T-helper 17 cell (primary cell): Measurements from ENCODE around the gene HTR4. TPM values are rescaled to one million over a fixed set of nuclear protein-coding genes. Genes with fewer than 3 reads are reported as not detected.
"Not testable (repeated sequence)": the region's sequence is repeated elsewhere in the genome, so short reads cannot be mapped to it uniquely, and the experiment has no call there.

Source experiments
- ATAC-seq: fragments of 150-1000 bp; cut with Tn5 transposase; 2 replicates; pipeline ENCODE4 v1.10.0; 2021; ENCODE audit warnings: mild to moderate bottlenecking, moderate library complexity
- DNase-seq, 3 donors: peaks; one replicate each; pipeline versions ENCODE4 v3.0.0 to v3.0.0-alpha.2; 2020 to 2021
- H3K9me3 ChIP-seq: one replicate; pipeline ENCODE4 v1.7.0; 2013; ENCODE audit warnings: low read length, mild to moderate bottlenecking; ENCODE audit not compliant: control insufficient read depth, poor library complexity, severe bottlenecking
- H3K27ac Mint-ChIP-seq: one replicate; pipeline ENCODE4 v1.8.0; 2022; ENCODE audit warnings: mild to moderate bottlenecking, moderate library complexity, mixed read lengths
- H3K27me3 Mint-ChIP-seq: one replicate; pipeline ENCODE4 v1.8.0; 2022; ENCODE audit warnings: mixed read lengths
- H3K36me3 Mint-ChIP-seq: one replicate; pipeline ENCODE4 v1.8.0; 2022; ENCODE audit warnings: low read depth, mixed read lengths
- H3K4me1 Mint-ChIP-seq: one replicate; pipeline ENCODE4 v1.8.0; 2022; ENCODE audit warnings: mild to moderate bottlenecking, mixed read lengths
- H3K4me3 Mint-ChIP-seq: one replicate; pipeline ENCODE4 v1.8.0; 2022; ENCODE audit warnings: mild to moderate bottlenecking, moderate library complexity, mixed read lengths
- total RNA-seq, 4 donors: library from RNA in 2 of 4; stranded (reverse) in 2 of 4; gene quantifications; one replicate each; pipeline ENCODE4 v1.2.3 and lab custom pipeline; 2022 to 2026

HTR4 gene
- total RNA-seq, 2 donors from 2014 or later: not detected

DNA sequence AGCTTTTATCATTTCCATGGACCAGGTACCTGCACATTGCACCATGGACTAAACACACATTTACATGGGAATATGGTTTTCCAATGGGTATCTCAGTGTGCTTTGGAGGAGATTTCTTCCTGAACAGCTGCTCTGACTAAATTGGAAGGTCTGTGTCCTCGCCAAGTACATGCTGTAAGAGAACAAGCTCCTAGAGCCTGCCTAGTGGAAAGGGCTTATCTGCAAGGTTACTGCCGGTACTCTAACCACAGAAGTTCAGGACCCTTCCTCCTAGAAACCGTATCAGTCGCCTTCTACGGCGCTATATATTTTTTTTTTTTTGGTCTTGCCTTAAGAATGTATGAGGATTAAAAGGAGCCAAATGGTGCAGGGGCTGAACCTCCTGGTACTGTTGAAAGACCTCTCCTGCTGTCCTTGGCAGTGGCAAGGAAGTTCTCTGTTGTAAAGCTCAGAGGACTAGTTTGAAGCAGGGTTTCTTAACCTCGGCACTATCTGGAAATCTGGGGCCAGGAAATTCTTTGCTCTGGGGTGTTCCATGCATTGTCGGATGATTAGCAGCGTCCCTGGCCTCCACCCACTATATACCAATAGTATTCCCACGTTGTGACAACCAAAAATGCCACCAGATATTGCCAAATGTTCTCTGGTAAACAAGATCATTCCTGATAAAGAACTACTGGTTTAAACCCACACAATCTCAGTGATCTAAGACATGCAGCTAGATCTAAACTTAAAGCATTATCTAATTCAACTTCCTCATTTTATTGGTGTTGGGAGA, 163.1 kb downstream of the HTR4 start:
- DNase-seq: no peak
- no peaks in the 10 kb centered on the region for H3K9me3 ChIP-seq
- Mint-ChIP-seq H3K4me3 (no peak overlapping the region), H3K27ac (no peak overlapping the region), H3K4me1 (peaks cover 2% of the 10 kb centered on the region), H3K27me3 (peaks cover 66% of the 10 kb centered on the region), H3K36me3 (peaks cover 2% of the 10 kb centered on the region)
- no peak for ATAC-seq

DNA sequence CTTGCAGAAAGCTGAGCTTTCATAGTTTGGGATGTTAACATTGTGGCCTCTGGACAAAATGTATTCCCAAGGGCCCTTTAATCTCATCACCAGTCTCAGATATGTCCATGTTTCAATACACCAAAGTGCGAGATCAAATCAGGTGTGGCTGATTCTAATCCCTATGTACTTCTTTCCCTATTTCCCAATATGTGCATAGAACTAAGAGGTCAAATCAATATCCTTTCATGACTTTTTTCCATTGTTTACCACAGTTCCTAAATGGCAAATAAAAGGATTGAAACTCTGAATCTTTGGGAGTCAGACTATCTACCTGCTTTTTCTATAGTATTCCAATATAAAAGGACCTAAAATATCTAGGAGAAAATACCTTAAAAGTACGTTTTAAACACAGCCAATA, 165.6 kb downstream of the HTR4 start:
- Mint-ChIP-seq H3K36me3 (peaks cover 2% of the 10 kb centered on the region), H3K4me1 (peaks cover 2% of the 10 kb centered on the region), H3K27me3 (peaks cover 74% of the 10 kb centered on the region), H3K4me3 (no peak overlapping the region), H3K27ac (no peak overlapping the region)
- ATAC-seq (no peak), DNase-seq (no peak)
- H3K9me3 ChIP-seq: no peaks in the 10 kb centered on the region

- H3K27ac Mint-ChIP-seq: no peak overlapping the region
- H3K4me1 Mint-ChIP-seq: peaks cover 5% of the 10 kb centered on the region
- peaks cover 80% of the 10 kb centered on the region for H3K27me3 Mint-ChIP-seq
- peaks cover 4% of the 10 kb centered on the region for H3K36me3 Mint-ChIP-seq
- no peaks in the 10 kb centered on the region for H3K9me3 ChIP-seq
- ATAC-seq (no peak), DNase-seq (no peak)
- no peak overlapping the region for H3K4me3 Mint-ChIP-seq
Observed at GRCh38 chr5:148486456-148486855, 167.9 kb downstream of the HTR4 start.

DNA sequence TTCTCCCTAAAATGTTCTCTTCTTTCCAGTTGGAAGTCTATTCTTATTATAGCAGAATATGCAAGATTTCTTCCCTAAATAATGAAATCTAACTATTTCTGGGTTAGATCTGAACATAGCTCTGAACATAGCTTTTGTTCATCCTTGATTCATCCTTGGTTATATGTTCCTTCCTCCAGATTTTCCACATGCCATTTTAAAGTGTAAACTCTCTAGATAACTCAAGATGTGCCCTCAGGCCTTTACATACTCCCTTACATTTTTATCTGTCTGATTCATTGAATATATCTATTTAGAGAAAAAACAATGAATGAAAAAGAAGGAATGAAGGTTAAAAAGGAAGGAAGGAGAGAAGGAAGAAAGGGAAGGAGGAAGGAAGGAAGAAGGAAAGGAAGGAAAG, 169.7 kb downstream of the HTR4 start:
- peaks cover 5% of the 10 kb centered on the region for H3K4me1 Mint-ChIP-seq
- no peak overlapping the region for H3K27ac Mint-ChIP-seq
- no peaks in the 10 kb centered on the region for H3K9me3 ChIP-seq
- no peak overlapping the region for H3K4me3 Mint-ChIP-seq
- H3K27me3 Mint-ChIP-seq: peaks cover 68% of the 10 kb centered on the region
- no peak for ATAC-seq
- H3K36me3 Mint-ChIP-seq: peaks cover 4% of the 10 kb centered on the region
- DNase-seq: no peak

DNA sequence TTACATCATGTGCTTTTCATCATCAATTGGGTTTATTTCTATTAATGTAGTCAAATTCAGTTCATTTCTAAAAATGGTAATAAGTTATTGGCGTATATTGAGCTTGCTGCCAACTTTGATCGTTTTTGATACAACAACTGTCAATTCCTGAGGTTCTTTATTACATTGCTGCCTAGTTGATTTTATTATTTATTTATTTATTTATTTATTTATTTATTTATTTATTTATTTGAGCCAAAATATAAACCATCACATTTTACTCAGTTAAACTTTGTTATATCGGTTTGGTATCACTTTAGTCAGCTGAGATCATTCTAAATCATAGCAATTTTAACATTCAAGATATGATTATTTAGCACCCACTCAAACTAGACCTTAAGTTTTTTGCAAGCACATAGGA, 170.6 kb downstream of the HTR4 start:
- H3K27me3 Mint-ChIP-seq: peaks cover 63% of the 10 kb centered on the region
- ATAC-seq: no peak
- H3K4me1 Mint-ChIP-seq: peaks cover 5% of the 10 kb centered on the region
- H3K4me3 Mint-ChIP-seq: no peak overlapping the region
- H3K9me3 ChIP-seq: no peaks in the 10 kb centered on the region
- DNase-seq: no peak
- no peak overlapping the region for H3K27ac Mint-ChIP-seq
- peaks cover 4% of the 10 kb centered on the region for H3K36me3 Mint-ChIP-seq

DNA sequence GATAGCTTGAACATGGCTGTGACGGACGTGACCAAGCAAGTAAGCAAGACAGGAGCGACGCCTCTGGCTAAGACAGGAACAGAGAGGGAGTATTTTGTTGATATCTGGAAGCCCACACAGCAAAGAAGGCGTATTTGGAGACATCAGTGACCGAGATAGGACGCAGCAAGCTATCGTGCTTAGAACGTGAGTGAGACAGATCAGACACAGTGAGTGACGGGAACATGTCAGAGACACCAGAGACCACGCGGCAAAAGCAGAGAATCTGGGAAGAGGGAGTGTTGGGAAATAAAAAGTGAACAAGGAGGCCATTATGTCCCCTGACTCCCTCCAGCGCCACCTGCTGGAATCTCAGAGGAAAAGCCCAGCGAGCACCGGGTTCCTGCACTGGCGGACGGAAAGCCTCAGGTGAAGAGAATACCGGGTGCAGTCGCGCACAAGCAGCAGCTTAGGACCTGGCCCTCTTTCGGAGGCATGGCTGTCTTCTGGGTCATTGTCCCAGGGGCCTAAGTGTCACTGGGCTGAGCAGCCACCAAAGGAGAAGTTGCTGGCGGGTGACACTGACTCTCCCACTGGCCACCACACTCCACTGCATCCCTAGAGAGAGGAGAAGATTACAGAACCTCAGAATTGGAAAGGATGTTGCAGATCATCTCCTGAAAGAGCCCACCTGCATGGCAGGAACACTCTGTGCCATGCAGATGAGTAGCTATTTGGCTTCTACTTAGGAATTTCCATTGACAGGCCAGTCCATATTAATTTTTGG, 171.4 kb downstream of the HTR4 start:
- H3K9me3 ChIP-seq: no peaks in the 10 kb centered on the region
- ATAC-seq (peak; percentile 82), DNase-seq (peak; percentile 30 to 47 (median 38))
- Mint-ChIP-seq H3K4me3 (peak overlapping the region; percentile 79), H3K27ac (no peak overlapping the region), H3K36me3 (peaks cover 4% of the 10 kb centered on the region), H3K27me3 (peaks cover 68% of the 10 kb centered on the region), H3K4me1 (peaks cover 5% of the 10 kb centered on the region)

- peaks cover 2% of the 10 kb centered on the region for H3K36me3 Mint-ChIP-seq
- peaks cover 5% of the 10 kb centered on the region for H3K4me1 Mint-ChIP-seq
- DNase-seq (no peak), ATAC-seq (no peak)
- peaks cover 67% of the 10 kb centered on the region for H3K27me3 Mint-ChIP-seq
- no peaks in the 10 kb centered on the region for H3K9me3 ChIP-seq
- H3K27ac Mint-ChIP-seq: no peak overlapping the region
- peak overlapping the region; percentile 79 for H3K4me3 Mint-ChIP-seq
Observed at GRCh38 chr5:148482196-148482595, 172.1 kb downstream of the HTR4 start.

- peaks cover 4% of the 10 kb centered on the region for H3K4me1 Mint-ChIP-seq
Observed at GRCh38 chr5:148477429-148477828, 176.9 kb downstream of the HTR4 start.

DNA sequence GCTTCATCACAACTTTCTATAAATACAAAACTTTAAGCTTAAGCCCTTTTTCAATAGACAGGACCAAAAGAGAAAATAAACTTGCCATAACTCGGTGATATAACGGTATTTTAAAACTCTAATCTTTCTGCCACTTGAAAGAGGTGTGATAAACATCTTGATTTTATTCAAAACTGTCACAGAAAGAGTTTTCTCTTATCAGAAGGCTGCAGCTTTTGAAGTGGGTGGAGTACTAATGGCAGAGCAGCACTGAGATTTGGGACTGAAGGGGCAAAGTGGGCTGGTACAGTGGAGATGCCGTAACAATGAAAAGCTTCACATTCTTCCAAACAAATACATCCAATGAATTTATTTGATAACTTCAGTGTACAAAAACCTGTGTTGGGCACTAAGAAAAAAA, 178.0 kb downstream of the HTR4 start:
- H3K36me3 Mint-ChIP-seq: peaks cover 2% of the 10 kb centered on the region
- H3K27me3 Mint-ChIP-seq: peaks cover 36% of the 10 kb centered on the region
- no peaks in the 10 kb centered on the region for H3K9me3 ChIP-seq
- H3K27ac Mint-ChIP-seq: no peak overlapping the region
- DNase-seq (no peak), ATAC-seq (no peak)
- H3K4me3 Mint-ChIP-seq: no peak overlapping the region
- peaks cover 4% of the 10 kb centered on the region for H3K4me1 Mint-ChIP-seq

More at GRCh38 chr5:148477429-148477828, 176.9 kb downstream of the HTR4 start:
- H3K36me3 Mint-ChIP-seq: peaks cover 3% of the 10 kb centered on the region
- H3K27ac Mint-ChIP-seq: no peak overlapping the region
- no peaks in the 10 kb centered on the region for H3K9me3 ChIP-seq
- H3K4me3 Mint-ChIP-seq: no peak overlapping the region
- peaks cover 46% of the 10 kb centered on the region for H3K27me3 Mint-ChIP-seq
- DNase-seq (no peak), ATAC-seq (no peak)

- Mint-ChIP-seq H3K4me1 (peaks cover 4% of the 10 kb centered on the region), H3K36me3 (peaks cover 2% of the 10 kb centered on the region), H3K4me3 (no peak overlapping the region), H3K27me3 (peaks cover 36% of the 10 kb centered on the region), H3K27ac (no peak overlapping the region)
- no peaks in the 10 kb centered on the region for H3K9me3 ChIP-seq
- DNase-seq: no peak
- no peak for ATAC-seq
Observed at GRCh38 chr5:148474025-148474511, 180.3 kb downstream of the HTR4 start.

DNA sequence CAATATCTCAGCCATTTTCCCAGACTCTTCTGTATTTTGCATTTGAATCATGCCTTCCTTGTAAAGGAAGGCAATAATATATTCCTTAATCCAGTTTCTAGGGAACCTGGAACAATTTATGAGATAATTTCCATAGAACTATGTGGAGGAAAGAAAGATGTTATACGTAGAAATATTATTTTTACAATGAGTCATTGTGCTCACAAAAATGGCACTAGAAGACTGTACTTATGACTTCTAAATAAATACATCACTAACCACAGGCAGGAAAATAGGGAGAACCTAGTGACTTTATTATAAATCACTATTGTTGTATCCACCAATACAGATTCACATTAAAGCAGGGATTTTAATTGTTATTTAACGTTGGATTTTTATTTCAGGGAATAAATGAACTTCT, 182.9 kb downstream of the HTR4 start:
- no peak for DNase-seq
- H3K36me3 Mint-ChIP-seq: no peaks in the 10 kb centered on the region
- no peaks in the 10 kb centered on the region for H3K9me3 ChIP-seq
- H3K27ac Mint-ChIP-seq: no peak overlapping the region
- H3K27me3 Mint-ChIP-seq: peaks cover 11% of the 10 kb centered on the region
- no peak for ATAC-seq
- H3K4me1 Mint-ChIP-seq: peaks cover 4% of the 10 kb centered on the region
- H3K4me3 Mint-ChIP-seq: no peak overlapping the region

DNA sequence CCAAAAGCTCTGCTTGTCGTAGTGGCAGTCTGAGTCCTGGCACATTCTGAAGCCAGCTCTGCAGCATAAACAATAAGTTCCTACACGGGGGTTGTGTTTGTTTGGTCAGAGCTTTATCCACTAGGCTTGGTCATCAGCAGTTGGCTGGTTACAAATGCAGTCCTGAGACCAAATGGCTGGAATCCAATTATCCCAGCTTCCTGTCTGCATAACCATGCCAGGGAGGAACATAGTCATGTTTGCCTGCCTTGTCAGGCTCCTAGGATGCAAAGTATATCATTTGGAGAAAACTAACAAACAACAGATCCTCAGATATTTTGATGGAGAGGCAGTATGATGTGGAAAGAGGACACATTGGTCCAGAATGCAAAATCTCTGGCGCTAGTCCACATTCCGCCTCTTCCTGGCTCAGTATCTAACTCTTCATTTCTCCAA, 184.8 kb downstream of the HTR4 start:
- DNase-seq: no peak
- peaks cover 8% of the 10 kb centered on the region for H3K27me3 Mint-ChIP-seq
- H3K4me1 Mint-ChIP-seq: no peaks in the 10 kb centered on the region
- ATAC-seq: no peak
- H3K9me3 ChIP-seq: no peaks in the 10 kb centered on the region
- no peak overlapping the region for H3K27ac Mint-ChIP-seq
- no peaks in the 10 kb centered on the region for H3K36me3 Mint-ChIP-seq
- no peak overlapping the region for H3K4me3 Mint-ChIP-seq

- H3K27me3 Mint-ChIP-seq, H3K9me3 ChIP-seq, H3K4me1 Mint-ChIP-seq, H3K4me3 Mint-ChIP-seq, H3K27ac Mint-ChIP-seq, DNase-seq, H3K36me3 Mint-ChIP-seq, ATAC-seq: not testable (repeated sequence)
Observed at GRCh38 chr5:148468746-148469145, 185.6 kb downstream of the HTR4 start.
